Muscle of back (tissue), 11 donors: ENCODE measurements around the gene CDYL. TPM values are rescaled to one million over a fixed set of nuclear protein-coding genes. Genes with fewer than 3 reads are reported as not detected.

ENCODE experiments used
- DNase-seq, 3 donors: peaks; one replicate each; pipeline versions ENCODE4 v3.0.0 to v3.0.0-alpha.2; 2013
- polyA plus RNA-seq, 10 donors: library from polyadenylated mRNA; unstranded; fragments of 120-200 nt; gene quantifications; one replicate each; pipeline ENCODE4 v1.2.1, GENCODE V29; 2013; ENCODE audit not compliant: insufficient read length in 10 of 10

CDYL gene
- polyA plus RNA-seq, 10 donors: 16.2 to 22.5 (median 17.3) TPM

DNA sequence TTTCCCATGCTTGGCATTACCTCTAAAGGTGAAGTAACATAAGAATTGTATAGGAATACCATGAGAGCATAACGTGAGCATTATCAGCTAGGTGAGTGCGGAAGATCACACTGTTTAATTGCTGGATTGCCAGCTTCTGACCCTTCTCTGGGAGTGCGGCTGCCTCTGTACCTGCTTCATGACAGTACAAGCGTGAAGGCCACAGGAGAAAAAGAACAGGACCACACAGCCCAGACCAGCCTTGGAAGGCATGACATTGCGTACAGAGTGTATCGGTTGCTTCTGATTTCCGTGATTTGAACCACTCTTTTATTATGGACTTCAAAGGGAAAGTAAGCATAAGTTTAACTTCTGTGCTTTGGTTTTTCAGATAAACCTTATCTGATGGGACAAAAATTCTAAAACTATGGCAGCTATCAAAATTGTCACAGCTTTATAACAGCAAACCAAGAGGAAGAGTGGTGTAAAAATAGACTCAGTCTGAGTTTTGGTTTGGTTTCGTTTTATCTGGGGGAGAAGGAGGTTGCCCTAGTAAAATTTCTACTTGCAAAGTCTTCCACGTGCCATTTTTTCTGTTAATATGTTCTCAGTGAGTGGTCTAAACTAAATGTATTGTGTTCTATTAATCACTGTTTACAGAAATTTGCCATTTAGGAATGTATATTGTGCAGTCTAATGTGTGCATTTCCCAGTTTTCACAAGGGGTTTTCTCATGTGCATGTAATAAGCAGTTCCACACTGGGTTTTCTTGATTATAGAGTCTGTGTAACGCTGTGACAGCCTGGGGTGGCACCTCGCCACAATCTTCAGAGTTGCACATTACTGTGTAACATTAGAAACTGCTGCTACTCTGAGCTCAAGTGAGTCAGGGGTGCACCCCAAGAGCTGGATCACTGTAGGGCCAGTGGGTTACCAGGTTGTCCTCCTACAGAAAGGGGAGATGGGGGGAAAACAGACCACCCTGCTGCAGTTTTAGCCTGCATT, 130.4 kb downstream of the CDYL start:
- no peak for DNase-seq

DNA sequence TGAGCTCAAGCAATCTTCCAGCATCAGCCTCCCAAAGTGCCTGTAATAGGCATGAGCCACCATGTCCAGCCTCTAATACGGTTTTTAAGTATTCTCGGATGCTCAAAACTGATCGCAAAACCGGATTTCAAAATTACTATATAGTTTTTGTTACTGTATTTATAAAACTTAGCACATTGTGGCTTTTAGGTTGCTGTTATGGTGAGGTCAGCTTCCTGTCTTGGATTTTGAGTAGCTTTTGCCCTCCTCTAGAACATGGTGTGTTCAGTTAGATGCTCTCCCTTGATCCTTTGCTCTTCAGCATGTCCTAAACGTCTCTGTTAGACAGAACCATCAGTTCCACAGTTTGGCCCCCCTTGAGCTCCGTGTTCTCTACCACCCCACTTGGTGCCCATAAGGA, 131.4 kb downstream of the CDYL start:
- no peak for DNase-seq

- no peak for DNase-seq
Measured at GRCh38 chr6:4908062-4908461, 131.9 kb downstream of the CDYL start.

DNA sequence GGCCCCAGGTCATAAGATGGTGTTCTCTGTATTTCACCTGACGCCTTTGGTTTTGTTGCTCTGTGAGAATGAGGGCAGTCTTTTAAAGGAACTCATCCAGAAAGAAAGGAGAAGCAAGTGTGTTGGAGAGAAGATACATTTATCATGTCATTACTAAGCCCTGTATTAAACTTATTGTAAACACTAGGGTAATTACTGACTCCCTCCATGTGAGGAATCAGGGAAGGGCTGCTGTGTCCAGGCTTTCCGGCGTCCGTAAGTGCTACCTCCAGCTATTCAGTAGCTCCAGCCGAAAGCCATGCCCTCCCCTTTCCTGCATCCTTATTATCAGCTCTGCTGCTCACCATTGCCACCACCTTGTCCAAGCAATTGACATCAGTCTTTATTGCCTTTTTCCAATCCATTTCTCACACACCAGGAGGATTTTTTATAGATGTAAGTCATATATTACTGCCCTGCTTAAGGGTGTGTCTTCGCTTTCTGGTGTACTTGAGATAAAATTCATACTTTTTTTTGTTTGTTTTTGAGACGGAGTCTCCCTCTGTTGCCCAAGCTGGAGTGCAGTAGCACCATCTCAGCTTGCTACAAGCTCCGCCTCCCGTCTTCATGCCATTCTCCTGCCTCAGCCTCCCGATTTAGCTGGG, 133.0 kb downstream of the CDYL start:
- DNase-seq: no peak

- no peak for DNase-seq
Measured at GRCh38 chr6:4910037-4910760, 134.0 kb downstream of the CDYL start.

DNA sequence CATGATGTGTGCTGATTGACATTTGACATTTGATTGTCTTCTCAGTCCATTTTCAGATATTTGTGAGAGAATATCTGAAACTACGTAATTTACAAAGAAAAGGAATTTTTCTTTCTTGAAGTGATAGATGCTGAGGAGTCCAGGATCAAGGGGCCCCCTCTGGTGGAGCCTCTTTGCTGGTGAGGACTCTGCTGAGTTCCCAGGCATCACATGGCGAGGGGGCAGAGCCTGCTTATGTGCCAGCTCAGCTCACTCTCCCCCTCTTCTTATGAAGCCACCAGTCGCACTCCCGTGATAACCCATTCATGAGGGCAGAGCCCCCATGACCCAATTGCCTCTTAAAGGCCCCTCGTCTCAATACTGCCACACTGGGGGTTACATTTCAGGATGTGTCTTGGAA, 136.4 kb downstream of the CDYL start:
- DNase-seq: no peak

- DNase-seq: peak in 1 of 3 donors; percentile 16
Measured at GRCh38 chr6:4913705-4914419, 137.7 kb downstream of the CDYL start.

- DNase-seq: peak in 2 of 3 donors; percentile 40 to 47
Measured at GRCh38 chr6:4914420-4915159, 138.4 kb downstream of the CDYL start.

GRCh38 chr6:4916954-4917561, 140.9 kb downstream of the CDYL start:
- no peak for DNase-seq

- DNase-seq: no peak
Measured at GRCh38 chr6:4920914-4921410, 144.8 kb downstream of the CDYL start.

DNA sequence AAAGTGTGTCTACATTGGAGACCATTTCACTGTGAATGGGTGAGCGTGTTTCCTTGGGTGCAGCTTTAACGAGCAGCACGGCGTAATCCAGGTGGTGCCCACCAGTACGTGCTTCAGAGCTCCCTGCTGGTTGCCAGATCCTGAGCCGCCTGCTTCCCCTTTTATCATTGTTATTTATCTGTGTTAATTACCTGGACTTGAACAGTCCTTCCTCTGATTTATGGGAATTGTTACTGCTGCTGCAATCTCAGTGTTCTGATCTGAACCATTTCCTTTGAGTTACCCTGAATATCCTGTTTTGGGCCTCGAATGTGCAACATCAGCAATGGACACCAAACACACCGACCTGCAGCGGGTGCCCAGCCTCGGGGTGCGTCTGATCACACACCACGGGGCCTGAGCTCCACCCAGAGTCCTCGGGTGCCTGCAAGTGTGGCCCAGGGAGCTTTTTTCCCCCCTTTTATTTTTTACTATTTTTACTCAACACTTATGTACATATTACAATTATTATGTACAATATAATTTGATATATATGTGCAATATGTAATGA, 146.4 kb downstream of the CDYL start:
- DNase-seq: no peak

DNA sequence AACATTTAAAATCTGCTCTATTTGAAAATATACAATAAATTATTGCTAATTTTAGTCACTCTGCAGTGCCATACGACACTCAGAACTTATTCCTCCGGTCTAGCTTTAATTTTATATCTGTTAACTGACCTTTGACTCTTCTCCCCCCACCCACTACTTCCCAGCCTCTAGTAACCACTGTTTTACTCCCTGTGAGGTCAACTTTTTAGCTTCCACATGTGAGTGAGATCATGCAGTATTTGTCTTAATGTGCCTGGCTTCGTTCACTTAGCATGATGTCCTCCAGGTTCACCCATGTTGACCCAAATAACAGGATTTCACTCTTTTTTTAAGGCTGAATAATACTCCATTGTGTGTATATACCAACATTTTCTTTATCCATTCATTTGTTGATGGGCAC, 146.9 kb downstream of the CDYL start:
- no peak for DNase-seq

DNA sequence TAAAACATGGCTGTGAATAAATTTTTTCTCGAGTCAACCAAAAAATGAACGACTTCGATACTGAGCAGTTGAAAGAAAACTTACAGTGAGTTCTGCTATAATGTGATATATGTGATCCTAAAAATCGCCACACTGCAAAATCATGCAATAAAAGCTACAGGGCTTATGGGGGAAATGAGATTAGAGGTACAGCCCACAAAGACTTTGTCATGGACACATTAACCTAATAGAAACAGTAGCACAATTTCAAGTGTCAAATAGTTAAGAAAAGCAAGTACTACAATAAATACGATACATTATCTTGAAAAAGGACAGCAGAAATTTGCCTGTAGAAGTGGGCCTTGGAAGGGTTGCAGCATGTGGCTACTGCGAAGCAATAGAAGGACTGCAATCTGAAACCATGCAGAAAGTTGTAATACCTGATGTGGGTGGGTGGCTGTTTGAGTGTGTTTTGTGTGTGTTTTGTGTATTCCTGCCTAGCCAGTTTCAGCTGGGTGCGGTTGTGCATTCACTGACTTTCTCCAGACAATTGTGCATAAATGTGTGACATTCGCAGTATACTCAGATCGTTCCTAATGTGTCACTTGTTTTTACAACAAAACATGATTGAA, 148.6 kb downstream of the CDYL start:
- DNase-seq: no peak

DNA sequence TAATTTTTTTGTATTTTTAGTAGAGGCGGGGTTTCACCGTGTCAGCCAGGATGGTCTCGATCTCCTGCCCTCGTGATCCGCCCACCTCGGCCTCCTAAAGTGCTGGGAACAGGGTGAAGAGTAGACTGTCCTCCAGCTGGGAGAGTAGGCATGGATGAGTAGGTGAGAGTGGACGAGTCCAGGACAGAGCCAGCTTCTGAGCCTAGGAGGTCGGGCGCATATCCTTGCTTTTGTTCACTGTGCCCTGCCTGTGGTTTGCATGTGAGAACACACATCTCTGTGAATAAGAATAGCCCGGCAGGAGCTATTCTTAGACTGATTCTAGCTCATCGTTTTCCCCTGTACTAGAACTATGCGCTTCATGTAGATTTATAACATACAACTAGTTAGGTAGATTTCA, 149.4 kb downstream of the CDYL start:
- no peak for DNase-seq

GRCh38 chr6:4928426-4928825, 152.2 kb downstream of the CDYL start:
- DNase-seq: no peak

GRCh38 chr6:4929097-4929718, 153.0 kb downstream of the CDYL start:
- DNase-seq: no peak

- peak in 1 of 3 donors; percentile 55 for DNase-seq
Measured at GRCh38 chr6:4930025-4930691, 154.0 kb downstream of the CDYL start.

DNA sequence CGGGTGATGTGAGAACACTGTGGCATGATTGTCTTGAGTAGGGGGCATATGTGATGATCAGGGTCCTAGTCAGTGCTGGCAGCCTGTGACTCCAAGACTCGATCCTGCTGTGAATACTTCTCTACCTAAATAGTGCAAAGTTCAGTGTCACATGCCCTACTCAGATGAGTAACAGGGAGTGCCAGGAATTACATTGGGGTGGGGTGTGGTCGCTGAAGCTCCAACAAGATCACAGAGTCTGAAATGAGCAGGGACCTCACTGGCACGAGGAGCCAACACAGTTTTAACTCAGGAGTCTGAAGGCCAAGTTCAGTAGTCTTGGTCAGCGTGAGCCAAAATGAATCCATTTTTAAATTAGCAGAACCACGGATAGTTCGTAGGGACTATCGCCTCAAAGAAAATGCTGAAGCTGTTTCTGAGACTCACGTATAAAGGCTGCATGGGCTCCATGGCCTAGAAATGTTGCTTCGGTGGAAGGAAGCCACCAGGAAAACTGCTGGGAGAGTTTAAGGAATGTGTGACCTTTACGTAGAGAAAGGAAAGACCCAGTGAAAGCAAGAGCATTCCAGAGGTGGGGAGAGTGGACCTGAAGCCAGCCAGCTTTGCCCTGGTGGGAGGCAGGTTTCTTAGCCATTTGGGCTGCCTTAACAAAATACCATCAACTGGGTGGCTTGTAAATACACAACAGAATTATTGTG, 155.5 kb downstream of the CDYL start:
- DNase-seq: no peak
